GM13977 (cell line): ENCODE data around the gene TMED8.

ENCODE experiments used
- DNase-seq: peaks from one replicate; pipeline ENCODE4 v3.0.0; 2012; ENCODE audit warnings: low spot score
- in situ Hi-C: fragments of 300-500 bp; cut with MboI; formaldehyde crosslinking; loops from one replicate; pipeline ENCODE4 v1.12.0; 2022; ENCODE audit warnings: low sequenced_read_pairs, low pct_unique_long_range_greater_than_20kb, mixed read lengths, inconsistent platforms; ENCODE audit not compliant: unreplicated experiment
- TF ChIP-seq, protein P1 (sequence below): IDR thresholded peaks from 2 replicates; pipeline ENCODE4 v1.5.1; 2012; ENCODE audit warnings: mild to moderate bottlenecking, control low read depth; ENCODE audit not compliant: insufficient read depth; ENCODE audit errors: extremely low read depth, missing control alignments

The TMED8 gene

DNA sequence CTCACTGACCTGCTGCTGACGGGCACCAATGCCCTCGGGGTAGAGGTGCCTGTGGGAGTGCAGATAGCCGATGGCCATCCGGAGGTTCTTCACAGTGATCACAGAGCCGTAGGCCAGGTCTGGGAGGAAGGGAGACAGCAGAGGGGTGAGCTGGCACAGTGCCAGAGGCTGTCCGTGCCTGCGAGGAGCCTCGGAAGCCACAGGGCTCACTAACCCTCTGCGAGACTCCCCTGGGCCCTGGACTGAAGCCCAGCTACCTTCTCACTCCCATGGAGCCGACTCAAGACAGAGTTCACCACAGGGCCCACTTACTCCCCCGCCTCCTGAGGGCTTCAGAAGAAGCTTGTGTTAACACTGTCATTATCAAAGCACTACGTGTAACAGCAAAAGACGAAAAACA, 80.7 kb downstream of the TMED8 start:
- in situ Hi-C loops, result no loop called here
- no peak for DNase-seq
- TF ChIP-seq, protein P1, sequence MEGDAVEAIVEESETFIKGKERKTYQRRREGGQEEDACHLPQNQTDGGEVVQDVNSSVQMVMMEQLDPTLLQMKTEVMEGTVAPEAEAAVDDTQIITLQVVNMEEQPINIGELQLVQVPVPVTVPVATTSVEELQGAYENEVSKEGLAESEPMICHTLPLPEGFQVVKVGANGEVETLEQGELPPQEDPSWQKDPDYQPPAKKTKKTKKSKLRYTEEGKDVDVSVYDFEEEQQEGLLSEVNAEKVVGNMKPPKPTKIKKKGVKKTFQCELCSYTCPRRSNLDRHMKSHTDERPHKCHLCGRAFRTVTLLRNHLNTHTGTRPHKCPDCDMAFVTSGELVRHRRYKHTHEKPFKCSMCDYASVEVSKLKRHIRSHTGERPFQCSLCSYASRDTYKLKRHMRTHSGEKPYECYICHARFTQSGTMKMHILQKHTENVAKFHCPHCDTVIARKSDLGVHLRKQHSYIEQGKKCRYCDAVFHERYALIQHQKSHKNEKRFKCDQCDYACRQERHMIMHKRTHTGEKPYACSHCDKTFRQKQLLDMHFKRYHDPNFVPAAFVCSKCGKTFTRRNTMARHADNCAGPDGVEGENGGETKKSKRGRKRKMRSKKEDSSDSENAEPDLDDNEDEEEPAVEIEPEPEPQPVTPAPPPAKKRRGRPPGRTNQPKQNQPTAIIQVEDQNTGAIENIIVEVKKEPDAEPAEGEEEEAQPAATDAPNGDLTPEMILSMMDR, result no peak

DNA sequence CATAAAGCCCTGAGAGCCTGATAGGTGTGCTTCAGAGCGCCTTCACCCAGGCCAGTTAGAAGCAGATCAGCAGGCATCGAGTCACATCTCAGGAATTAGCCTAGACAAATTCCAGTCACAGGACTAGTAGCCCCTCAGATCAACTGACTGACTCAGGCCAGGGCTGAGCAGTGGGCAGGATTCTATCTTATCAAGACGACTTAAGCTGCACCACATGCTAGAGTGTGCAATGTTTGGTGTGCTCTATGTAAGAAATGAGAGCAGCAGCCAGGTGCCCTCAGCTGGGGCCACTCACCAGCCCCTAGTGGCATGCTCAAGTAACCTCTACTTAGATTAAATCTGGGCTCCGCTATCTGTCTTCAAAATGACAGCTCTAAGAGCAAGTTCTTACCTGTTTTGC, 86.2 kb downstream of the TMED8 start:
- DNase-seq, result no peak
- TF ChIP-seq, protein P1, result no peak
- in situ Hi-C loops, result no loop called here

DNA sequence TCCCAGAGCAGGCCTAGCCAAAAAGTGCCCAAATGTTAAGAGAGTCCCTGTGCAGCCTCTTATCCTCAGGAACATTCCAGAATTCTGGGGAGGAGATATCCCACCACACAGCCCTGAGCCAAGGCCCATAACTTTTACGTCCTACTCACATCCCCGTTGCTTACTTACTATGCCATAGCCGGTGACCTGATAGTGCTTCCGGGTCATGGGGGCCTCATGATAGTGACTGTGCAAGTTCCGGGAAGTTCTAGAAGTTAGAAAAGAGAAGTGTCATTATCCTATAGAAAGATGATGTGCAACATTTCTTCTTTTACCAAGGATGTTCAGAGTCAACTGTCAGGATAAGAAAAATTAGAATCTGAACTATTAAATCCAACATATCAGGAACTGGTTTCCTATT, 90.3 kb downstream of the TMED8 start:
- TF ChIP-seq, protein P1, result no peak
- in situ Hi-C loops, result no loop called here
- DNase-seq, result no peak
